SKM-1 treated with dmso at 0.1 percent for 144 hours (cell line): ENCODE measurements around the gene PDK2.

Experiments
- DNase-seq: peaks from one replicate; lab custom pipeline; 2025; ENCODE audit not compliant: unreplicated experiment; lab: John Stamatoyannopoulos, UW

The PDK2 gene

DNA sequence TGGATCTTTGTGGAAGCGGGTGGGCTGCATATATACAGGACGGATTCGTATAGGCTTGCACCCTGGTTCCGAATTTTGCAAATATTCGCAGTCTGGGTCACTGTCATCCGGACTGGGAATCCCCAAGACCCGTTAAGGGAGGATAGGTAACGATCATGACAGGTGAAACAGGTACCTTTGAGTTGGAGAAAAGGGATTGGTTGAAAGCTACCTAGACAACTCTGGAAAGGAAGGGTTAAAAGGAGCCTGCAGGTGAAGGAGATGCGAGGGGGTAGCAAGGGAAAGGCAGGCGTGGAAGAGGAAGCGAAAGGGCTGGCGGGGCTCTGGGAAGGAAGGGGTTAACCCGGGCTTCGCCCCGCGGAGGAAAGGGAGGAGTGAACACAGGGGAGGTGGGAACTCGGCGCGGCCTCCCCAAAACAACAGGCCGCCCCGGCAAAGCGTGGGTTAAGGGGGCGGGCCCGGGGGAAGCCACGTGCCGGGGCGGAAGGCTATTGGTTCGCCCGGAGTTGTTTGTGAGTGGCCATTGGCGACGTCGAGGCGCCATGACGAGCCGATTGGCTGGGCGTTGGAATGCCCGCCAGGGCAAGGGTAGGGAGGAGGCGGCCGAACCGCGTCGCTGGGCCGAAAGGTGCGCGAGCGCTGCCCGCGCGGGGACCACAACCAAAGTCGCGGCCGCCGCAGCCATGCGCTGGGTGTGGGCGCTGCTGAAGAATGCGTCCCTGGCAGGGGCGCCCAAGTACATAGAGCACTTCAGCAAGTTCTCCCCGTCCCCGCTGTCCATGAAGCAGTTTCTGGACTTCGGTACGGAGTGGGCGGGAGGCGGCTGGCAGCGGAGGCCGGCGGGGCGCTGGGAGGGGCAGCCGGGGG, at the start of gene PDK2:
Gene PDK2 (plus strand): TSS at position 599 of the 867 bp plus-strand sequence. CDS start 85 bp downstream, at position 684.
- DNase-seq, result peak; percentile 96

DNA sequence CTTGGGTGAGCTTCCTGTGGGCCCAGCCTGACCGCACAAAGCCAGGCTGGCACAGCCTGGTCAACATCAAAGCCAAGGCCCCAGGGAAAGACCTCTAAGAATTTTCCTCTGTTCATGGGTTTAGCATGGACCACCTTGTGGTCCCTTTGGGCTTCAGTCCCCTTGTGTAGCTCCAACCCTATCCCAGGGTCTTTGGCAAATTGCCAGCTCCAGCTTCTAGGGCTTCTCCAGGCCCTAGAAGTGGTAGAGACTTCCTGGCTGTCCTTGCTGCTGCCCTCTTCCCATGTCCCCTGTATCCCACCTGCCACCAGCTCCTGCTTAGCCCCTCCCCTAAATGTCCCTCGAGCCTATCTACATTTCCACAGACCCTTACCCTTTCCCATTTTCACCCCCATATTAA, 49.0 kb upstream of the PDK2 start:
- DNase-seq, result no peak

- DNase-seq, result no peak
These were observed 48.5 kb upstream of the PDK2 start for GRCh38 chr17:50046667-50047066.

DNA sequence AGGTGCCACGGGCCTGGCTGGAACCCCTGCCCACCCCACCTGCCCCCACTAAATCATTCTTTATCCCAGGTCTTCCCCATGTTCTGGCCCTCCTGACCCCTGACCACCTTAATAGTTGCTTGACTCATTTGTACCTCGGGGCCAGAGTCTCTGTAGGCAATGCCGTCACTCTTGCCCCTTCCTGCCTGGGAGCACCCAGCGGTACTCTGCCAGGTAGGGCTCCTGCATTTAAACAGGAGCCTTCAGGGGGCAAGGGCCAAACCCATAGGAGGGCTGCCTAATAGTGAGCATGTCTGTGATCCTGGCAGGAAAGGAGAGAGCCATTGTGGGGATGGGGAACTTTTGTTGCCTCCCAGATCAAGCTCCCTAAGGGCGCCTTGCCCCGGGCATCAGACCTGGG, 48.1 kb upstream of the PDK2 start:
- no peak for DNase-seq

GRCh38 chr17:50047488-50048126, 47.5 kb upstream of the PDK2 start:
- DNase-seq, result no peak

GRCh38 chr17:50048146-50048720, 46.9 kb upstream of the PDK2 start:
- no peak for DNase-seq

DNA sequence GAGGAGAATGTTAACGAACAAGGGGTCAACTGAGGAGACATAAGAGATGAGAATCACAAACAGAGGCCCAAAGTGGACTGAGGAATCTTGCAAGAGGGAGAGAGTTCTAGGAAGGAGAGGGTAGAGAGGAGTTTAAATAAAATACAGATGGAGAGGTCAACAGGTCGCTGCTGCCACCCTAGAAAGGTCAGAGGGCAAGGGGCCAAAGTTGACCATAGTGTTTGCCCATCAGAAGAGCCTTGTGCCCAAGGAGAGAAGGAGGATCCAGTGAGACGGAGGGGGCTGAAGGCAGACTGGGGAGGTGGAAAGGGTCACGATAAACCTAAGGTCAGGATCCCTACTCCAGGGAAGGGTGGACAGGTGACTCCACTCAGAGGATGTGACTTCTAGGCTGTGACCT, 46.2 kb upstream of the PDK2 start:
- no peak for DNase-seq

DNA sequence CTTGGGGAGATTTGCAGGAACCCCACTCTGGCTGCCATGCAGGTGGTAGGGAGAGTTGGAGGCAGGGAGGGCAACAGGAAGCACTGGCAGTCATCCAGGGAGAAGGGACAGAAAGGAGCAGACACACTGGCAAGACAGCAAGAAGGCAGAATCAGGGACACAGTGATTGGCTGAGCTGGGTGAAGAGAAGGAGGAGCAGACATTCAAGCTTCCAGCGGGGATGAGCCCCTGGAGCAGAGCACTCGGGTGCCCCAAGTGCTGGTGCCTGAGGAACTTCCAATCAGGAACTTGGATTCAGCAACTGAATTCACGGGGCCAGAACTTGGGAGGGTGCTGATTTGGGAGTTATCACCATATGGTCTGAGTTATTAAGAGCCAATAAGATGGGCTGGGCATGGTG, 45.5 kb upstream of the PDK2 start:
- no peak for DNase-seq

DNA sequence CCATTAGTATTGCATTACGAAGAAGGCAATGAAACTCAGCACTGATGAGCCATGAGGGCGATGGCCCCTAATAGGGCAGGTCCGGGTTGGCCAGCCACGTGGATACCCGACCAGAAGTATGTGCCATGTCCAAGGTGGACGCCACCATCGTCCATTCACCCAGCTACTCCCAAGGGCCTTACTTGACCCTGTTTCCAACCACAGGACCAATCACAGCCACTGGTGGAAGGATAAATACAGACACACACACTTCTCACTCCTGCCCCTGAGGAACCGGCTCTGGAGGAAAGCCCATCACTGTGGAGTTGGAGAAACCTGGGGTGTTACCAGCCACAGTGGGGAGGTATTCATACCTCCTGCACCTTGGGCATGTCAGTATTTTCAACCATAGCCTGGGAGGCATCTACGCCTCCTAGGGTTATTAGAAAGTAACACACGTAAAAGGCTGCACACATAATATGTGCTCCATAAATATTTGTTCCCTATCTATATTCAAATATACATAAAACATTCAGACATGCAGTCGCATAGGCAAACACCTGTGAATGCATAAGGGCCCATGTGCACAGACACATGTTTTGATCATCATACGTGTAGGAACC, 44.6 kb upstream of the PDK2 start:
- no peak for DNase-seq

- DNase-seq, result no peak
These were observed 44.0 kb upstream of the PDK2 start for GRCh38 chr17:50051082-50051576.

DNA sequence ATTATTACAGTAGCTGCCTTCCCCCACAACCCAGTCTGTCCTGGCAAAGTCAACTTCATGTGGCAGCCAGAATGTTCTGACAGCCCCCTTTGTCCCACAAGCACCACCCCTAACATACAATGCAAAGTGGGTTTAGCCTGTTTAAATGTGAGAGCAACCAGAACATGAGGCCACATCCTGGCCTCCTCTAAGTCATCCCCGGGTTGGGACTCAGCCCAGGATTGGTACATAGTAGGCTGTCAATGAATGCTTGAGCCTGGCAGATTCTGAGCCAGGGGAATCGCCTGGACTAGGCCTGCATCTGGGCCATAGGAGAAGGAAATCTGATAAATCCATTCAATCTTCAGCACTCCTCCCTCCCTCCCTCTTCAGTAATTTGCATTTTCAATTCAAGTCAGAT, 43.5 kb upstream of the PDK2 start:
- no peak for DNase-seq

DNA sequence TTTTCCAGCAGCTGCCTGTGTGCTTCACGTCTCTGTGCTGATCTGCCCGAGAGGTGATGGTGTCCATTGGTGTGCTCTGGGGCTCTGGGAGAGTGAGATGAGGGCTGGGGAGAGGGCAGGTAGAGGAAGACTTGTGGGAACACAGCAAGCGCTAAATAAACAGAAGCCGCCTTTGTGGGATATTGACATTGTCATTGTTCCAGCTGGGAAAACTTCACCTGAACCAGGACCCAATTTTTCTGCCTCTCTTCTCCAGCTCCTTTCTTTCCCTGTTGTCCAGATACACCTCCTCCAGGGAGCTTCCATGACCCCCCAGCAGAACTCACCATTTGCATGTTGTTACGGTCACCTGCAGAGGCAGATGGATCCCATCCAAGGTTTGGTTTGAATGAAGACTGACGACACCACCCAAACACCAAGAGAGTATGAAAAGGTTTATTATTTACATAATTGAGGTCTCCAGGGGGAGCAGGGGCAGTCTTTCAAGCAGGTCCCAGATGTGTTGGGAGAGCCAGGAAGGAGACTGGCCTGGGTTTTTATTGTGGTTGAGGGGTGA, 42.8 kb upstream of the PDK2 start:
- DNase-seq, result no peak

DNA sequence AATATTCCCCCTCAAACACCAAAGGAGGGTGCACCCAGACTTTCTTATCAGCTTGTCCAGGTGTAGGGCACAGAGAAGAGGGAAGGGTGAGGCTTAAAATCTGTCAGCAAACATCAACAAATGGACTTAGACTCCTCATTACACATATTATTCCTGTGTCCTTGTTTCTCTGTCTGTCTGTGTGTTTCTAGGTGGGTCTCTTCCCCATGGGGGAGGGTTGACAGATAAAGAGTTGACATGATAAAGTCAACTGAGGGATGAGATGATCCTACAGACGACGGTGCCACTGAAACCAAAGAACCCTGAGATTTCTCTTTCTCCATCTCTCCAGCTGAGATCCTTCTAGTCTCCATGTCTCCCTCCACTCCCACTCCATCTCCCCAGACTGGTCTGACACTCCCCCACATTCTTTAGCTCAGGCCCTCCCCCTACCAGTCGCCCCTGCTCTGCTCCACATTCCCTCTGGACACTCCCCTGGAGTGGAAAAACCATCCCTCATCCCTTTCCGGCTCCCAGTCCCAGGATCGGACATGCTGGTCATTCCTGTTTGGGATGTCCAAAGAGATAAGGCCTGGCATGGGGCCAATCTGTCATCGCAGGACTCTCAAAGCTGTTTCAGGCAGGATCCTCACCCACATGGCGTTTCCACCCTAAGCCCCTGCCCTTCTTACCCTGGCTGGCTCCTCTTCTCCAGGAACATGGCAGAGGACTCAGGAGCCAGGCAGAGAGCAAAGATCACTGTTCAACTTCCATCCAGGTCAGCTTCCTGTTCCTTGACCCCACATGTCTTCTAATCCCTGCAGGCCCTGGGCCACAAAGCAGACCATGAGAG, 42.1 kb upstream of the PDK2 start:
- DNase-seq, result no peak

DNA sequence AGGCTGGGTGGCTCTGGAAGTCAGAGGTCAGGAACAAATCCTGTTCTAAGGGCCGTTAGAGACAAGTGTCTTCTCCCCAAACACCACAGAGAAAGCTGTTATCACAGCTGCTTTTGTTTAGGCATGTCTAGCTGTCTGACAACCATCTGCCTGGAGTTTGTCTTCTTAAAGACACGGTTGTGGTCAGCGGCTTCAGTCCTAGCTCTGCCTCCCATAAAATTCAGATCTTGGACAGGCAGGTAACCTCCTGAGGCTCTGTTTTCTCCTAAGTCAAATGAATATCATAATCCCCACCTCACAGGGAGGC, 41.5 kb upstream of the PDK2 start:
- DNase-seq, result no peak

DNA sequence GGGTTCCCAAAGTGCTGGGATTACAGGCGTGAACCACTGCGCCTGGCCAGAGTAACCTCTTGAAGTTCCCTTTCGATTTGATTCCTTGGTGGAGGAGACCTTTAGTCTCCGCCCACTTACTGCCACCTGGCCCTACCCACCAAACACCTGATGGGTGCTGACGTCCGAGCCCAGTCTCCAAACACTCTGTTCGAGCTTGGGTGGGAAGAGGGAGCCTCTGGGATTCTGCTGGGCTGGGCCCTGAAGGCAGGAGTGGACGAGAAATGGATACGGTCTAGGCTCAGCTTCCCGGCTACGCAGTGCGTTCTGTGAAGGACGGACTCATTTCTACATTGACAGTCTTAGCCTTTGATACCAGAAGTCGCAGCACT, 40.1 kb upstream of the PDK2 start:
- DNase-seq, result no peak

GRCh38 chr17:50055426-50056216, 39.5 kb upstream of the PDK2 start, which contains the start of gene ITGA3:
Gene ITGA3 (plus strand): TSS chr17:50056110. CDS start chr17:50056440, 330 bp downstream.
- DNase-seq, result no peak

DNA sequence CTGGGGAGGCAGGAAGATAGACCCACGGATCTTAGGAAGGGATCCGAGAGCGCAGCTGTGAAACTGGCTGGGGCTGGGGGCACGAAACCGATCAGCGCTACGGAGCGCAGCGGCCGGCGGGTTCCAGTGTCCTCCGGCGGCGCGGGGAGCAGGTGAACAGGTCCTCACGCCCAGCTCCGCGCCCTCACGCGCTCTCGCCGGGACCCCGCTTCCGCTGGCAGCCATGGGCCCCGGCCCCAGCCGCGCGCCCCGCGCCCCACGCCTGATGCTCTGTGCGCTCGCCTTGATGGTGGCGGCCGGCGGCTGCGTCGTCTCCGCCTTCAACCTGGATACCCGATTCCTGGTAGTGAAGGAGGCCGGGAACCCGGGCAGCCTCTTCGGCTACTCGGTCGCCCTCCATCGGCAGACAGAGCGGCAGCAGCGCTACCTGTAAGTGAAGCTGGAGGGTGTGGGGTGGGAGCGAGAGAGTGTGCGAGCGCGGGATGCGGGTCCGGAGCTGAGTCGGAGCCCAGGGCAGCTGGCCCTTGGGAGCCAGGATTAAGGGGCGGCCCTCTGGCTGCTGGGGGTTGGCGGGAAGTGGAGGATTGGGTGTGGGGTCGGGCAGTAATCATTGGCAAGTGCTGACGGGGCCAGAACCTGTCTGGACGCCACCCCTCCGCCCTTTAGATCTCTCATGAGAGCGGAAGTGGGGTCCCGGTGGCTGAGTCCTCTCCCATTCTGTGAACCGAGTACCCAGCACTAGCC, 38.8 kb upstream of the PDK2 start:
- peak; percentile 31 for DNase-seq

DNA sequence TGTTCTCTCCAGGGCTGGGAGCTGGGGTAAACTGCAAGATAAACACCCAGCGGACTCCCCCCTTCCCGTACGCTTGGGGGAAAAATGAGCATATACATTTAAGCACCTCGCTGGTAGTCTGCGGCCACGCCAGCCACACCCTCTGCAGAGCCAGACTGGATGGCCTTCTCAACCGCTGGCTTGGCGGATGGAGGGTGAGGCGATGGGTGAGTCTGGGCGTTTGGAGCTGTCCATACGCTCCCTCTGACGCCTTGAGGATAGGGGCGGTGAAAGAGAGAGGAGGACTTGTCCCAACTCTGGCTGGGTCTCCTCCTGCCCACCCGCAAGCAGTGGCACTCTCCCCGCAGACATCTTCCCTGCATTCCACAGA, 38.2 kb upstream of the PDK2 start:
- DNase-seq, result no peak

DNA sequence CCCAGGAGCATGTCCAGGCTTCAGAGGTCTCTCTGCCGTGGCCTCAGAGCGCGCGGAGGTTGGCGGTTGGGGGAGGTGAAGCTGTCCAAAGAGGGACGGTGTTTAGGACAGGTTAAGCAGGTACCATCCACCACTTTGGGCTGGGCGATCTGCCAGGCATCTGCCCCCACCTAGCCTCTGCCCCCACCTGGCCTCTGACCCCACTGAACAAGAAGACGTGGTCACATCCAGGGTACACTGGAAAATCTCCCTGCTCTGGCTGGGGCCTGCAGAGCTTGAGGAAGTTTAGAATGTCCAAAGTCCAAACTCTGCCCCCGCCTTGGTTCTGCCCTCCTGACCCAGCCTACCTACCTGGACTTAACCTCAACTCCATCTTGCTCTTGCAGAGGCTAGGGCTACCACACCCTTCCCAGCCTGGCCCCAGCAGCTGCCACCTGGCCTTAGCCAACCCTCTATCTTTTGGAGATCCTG, 37.6 kb upstream of the PDK2 start:
- no peak for DNase-seq
